Caco-2 (cell line): ENCODE data around the gene SNX1. TPM values are rescaled to one million over a fixed set of nuclear protein-coding genes. Genes with fewer than 3 reads are reported as not detected.
A peak's percentile ranks its signal among the peaks of the same experiment; 100 is the strongest.
"Not testable (repeated sequence)": the region's sequence is repeated elsewhere in the genome, so short reads cannot be mapped to it uniquely, and the experiment has no call there.

Source experiments
- BruUV-seq: library from RNA; stranded (reverse); fragments of 400-500 nt; replicated peaks from 2 replicates; lab custom pipeline; 2021; lab: Mats Ljungman, UMichigan
- CTCF ChIA-PET: fragments of 300-600 bp; sonication (Branson Sonifier 250); formaldehyde crosslinking; loops from one replicate; lab custom pipeline; 2022; ENCODE audit warnings: antibody characterized with exemption; lab: Charles Lee
- POLR2A ChIA-PET: fragments of 300-600 bp; sonication (Branson Sonifier 250); formaldehyde crosslinking; loops from one replicate; lab custom pipeline; 2022; ENCODE audit warnings: antibody characterized with exemption; lab: Charles Lee
- DNase-seq, 2 experiments: peaks; one replicate each; pipeline versions ENCODE4 v3.0.0 to v3.0.0-alpha.2; 2020 to 2022
- H3K27me3 ChIP-seq: replicated peaks from 2 replicates; pipeline ENCODE4 v1.6.0; 2011; ENCODE audit warnings: low read length; ENCODE audit not compliant: control insufficient read depth, insufficient read depth
- H3K36me3 ChIP-seq: 2 replicates; pipeline ENCODE4 v1.5.1; 2011; ENCODE audit warnings: low read length; ENCODE audit not compliant: control insufficient read depth, insufficient read depth
- H3K4me1 ChIP-seq: fragments of 250-450 bp; sonication (Bioruptor Pico); 2 replicates; pipeline ENCODE4 v1.5.1; 2020; ENCODE audit warnings: mild to moderate bottlenecking
- H3K4me3 ChIP-seq: 2 replicates; pipeline ENCODE4 v1.5.1; 2011; ENCODE audit warnings: low read depth, mild to moderate bottlenecking, control low read depth, low read length
- H3K9me3 ChIP-seq: fragments of 250-450 bp; sonication (Bioruptor Pico); 2 replicates; pipeline ENCODE4 v1.5.1; 2020; ENCODE audit warnings: mild to moderate bottlenecking, moderate library complexity
- H3K27ac Mint-ChIP-seq: one replicate; pipeline ENCODE4 v1.8.0; 2022; ENCODE audit warnings: mixed read lengths; ENCODE audit not compliant: unreplicated experiment
- H3K27me3 Mint-ChIP-seq: one replicate; pipeline ENCODE4 v1.8.0; 2022; ENCODE audit warnings: mixed read lengths; ENCODE audit not compliant: insufficient read depth, unreplicated experiment
- H3K36me3 Mint-ChIP-seq: one replicate; pipeline ENCODE4 v1.8.0; 2022; ENCODE audit warnings: mild to moderate bottlenecking, mixed read lengths; ENCODE audit not compliant: insufficient read depth, unreplicated experiment
- H3K4me1 Mint-ChIP-seq: one replicate; pipeline ENCODE4 v1.8.0; 2022; ENCODE audit warnings: low read depth, mixed read lengths; ENCODE audit not compliant: unreplicated experiment
- H3K4me3 Mint-ChIP-seq: one replicate; pipeline ENCODE4 v1.8.0; 2022; ENCODE audit warnings: mild to moderate bottlenecking, moderate library complexity, mixed read lengths; ENCODE audit not compliant: unreplicated experiment
- H3K9me3 Mint-ChIP-seq: one replicate; pipeline ENCODE4 v1.8.0; 2022; ENCODE audit warnings: mixed read lengths; ENCODE audit not compliant: unreplicated experiment
- intact Hi-C: fragments of 100-400 bp; cut with micrococcal nuclease; formaldehyde crosslinking; loops from one replicate; pipeline ENCODE4 v1.10.0; 2022; ENCODE audit not compliant: unreplicated experiment
- total RNA-seq: library from RNA; stranded (reverse); gene quantifications from 2 replicates; pipeline ENCODE4 v1.2.3, GENCODE V29; 2022
- TF ChIP-seq, protein P1 (sequence below), 2 experiments: fragments of 200-600 bp in 1 of 2; IDR thresholded peaks; 1 replicate in 1 of 2; 2 replicates in 1 of 2; pipeline versions ENCODE4 v1.5.1 to v1.8.0; 2011 to 2022; ENCODE audit warnings: antibody characterized with exemption in 1 of 2, control low read depth in 1 of 2, inconsistent platforms in 1 of 2, low read depth in 1 of 2, low read length in 1 of 2, mild to moderate bottlenecking in 1 of 2, moderate library complexity in 1 of 2; ENCODE audit not compliant: insufficient read depth in 1 of 2, severe bottlenecking in 1 of 2, unreplicated experiment in 1 of 2

The SNX1 gene
- total RNA-seq, 1 experiment from 2014 or later, result 75.7 TPM

DNA sequence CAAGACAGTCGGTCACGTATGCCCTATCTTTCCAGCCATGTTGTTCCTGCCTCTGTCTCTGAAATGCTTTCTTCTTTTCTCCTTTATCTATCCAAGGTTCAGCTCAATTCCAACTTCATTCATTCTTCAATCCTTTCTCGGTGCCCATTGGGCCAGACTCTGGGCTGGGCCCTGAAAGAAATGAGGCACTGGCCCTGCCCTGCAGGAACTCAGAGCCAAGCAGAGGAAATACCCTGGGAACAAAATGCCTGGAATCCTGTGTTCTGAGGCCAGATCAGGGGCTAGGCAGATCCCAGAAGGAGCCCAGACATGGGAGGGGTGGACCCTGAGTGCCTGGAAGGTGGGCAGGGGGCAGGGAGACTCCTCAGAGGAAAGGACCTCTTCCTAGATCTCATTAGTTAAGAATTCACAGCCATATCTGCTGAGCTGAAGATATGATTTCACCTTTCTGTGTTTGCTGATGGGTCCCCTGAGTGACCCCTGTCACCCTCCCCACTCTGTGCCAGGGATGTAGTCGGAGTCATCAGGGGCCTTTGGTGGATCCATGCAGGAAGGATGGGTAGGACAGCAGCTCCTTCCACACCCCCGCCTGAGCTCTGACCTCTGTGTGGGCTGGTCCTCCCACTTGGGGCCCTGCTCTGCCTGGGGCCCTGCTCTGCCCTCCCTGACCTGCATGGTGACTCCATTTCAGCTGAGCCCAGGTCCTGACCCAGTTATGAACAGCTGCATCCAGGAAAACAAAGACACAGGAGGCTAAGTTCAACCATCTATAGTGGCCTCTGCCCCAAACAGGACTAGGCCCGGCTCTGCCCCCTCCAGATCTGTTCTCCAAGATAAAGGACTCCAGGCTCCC lies 44.1 kb upstream of the SNX1 start:
- Mint-ChIP-seq H3K4me3 (no peak overlapping the region), H3K36me3 (no peaks in the 10 kb centered on the region), H3K4me1 (peaks cover 17% of the 10 kb centered on the region), H3K9me3 (no peaks in the 10 kb centered on the region), H3K27ac (no peak overlapping the region), H3K27me3 (no peaks in the 10 kb centered on the region)
- Histone ChIP-seq H3K27me3 (no peaks in the 10 kb centered on the region), H3K36me3 (no peaks in the 10 kb centered on the region), H3K4me3 (no peak overlapping the region), H3K9me3 (no peaks in the 10 kb centered on the region), H3K4me1 (peaks cover 20% of the 10 kb centered on the region)
- TF ChIP-seq, protein P1, sequence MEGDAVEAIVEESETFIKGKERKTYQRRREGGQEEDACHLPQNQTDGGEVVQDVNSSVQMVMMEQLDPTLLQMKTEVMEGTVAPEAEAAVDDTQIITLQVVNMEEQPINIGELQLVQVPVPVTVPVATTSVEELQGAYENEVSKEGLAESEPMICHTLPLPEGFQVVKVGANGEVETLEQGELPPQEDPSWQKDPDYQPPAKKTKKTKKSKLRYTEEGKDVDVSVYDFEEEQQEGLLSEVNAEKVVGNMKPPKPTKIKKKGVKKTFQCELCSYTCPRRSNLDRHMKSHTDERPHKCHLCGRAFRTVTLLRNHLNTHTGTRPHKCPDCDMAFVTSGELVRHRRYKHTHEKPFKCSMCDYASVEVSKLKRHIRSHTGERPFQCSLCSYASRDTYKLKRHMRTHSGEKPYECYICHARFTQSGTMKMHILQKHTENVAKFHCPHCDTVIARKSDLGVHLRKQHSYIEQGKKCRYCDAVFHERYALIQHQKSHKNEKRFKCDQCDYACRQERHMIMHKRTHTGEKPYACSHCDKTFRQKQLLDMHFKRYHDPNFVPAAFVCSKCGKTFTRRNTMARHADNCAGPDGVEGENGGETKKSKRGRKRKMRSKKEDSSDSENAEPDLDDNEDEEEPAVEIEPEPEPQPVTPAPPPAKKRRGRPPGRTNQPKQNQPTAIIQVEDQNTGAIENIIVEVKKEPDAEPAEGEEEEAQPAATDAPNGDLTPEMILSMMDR (IDR thresholded peaks at IDR 0.05; ENCODE audit: insufficient read depth in 1 of 2, low read depth in 1 of 2, low read length in 1 of 2, severe bottlenecking in 1 of 2, unreplicated experiment in 1 of 2), result no peak
- ChIA-PET CTCF (interaction anchor here (1.7 kb wide), 1 partner anchor 16 kb away, joined by 4 read pairs; no protein-coding TSS in a partner anchor), POLR2A (no interaction called here)
- no TSS peak for BruUV-seq
- intact Hi-C loops, result no loop called here
- peak in 1 of 2 experiments; percentile 49 for DNase-seq

DNA sequence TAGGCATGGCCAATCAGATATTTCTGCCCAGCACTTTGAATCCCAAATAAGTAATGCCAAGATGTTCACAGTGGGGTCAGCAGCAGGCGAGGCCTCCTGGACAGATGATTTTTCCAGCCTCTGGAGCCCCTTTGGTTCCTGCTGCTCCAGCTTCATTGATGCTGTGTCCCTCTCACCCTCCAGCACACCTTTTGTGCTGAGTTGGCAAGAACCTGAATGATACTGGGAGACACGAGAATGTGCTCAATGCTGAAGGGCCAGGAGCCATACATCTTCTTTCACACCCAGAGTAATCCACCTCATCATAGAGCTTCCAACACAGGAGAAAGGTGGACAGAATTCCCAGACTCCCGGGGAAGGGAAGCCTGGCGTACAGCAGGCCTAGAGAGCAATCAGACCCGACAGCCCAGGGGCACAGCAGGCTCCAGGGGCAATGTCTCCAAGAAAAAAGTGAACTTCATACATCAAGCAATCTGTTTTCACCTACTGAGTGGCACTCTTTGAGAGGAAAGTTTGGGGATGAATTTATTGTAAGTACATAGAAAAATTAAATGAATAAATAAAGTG lies 42.8 kb upstream of the SNX1 start:
- Histone ChIP-seq H3K4me3 (no peak overlapping the region), H3K4me1 (peaks cover 20% of the 10 kb centered on the region), H3K27me3 (no peaks in the 10 kb centered on the region), H3K36me3 (no peaks in the 10 kb centered on the region), H3K9me3 (no peaks in the 10 kb centered on the region)
- Mint-ChIP-seq H3K27me3 (no peaks in the 10 kb centered on the region), H3K36me3 (no peaks in the 10 kb centered on the region), H3K27ac (no peak overlapping the region), H3K9me3 (no peaks in the 10 kb centered on the region), H3K4me1 (peaks cover 17% of the 10 kb centered on the region), H3K4me3 (no peak overlapping the region)
- CTCF ChIA-PET, result no interaction called here
- POLR2A ChIA-PET, result no interaction called here
- DNase-seq, result no peak
- BruUV-seq, result no TSS peak
- TF ChIP-seq, protein P1 (IDR thresholded peaks at IDR 0.05; ENCODE audit: insufficient read depth in 1 of 2, low read depth in 1 of 2, low read length in 1 of 2, severe bottlenecking in 1 of 2, unreplicated experiment in 1 of 2), result no peak
- intact Hi-C loops, result no loop called here

DNA sequence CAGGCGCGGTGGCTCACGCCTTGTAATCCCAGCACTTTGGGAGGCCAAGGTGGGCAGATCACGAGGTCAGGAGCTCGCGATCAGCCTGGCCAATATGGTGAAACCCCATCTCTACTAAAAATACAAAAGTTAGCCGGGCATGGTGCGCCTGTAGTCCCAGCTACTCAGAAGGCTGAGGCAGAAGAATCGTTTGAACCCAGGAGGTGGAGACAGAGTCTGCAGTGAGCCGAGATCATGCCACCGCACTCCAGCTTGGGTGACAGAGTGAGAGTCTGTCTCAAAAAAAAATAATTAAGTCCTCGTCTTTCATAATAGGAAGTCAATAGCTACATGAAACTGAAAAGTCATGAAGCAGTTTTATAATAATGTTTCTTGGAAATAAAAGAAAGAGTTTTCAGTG lies 42.1 kb upstream of the SNX1 start:
- POLR2A ChIA-PET, H3K4me3 Mint-ChIP-seq, BruUV-seq, H3K9me3 Mint-ChIP-seq, H3K27me3 Mint-ChIP-seq, H3K36me3 ChIP-seq, CTCF ChIA-PET, H3K27me3 ChIP-seq, H3K9me3 ChIP-seq, H3K27ac Mint-ChIP-seq, H3K4me3 ChIP-seq, DNase-seq, H3K36me3 Mint-ChIP-seq, intact Hi-C loops: not testable (repeated sequence)
- H3K4me1 Mint-ChIP-seq, result peaks cover 17% of the 10 kb centered on the region
- H3K4me1 ChIP-seq, result peaks cover 20% of the 10 kb centered on the region
